Erythroblast (primary cell): ENCODE measurements around the gene SPRR3.

ENCODE experiments used
- GATA1 ChIP-seq: IDR thresholded peaks from 2 replicates; pipeline ENCODE4 v1.6.1; 2011; ENCODE audit warnings: low read depth, mild to moderate bottlenecking, control low read depth, low read length, moderate library complexity
- POLR2A ChIP-seq: IDR thresholded peaks from 2 replicates; pipeline ENCODE4 v1.6.1; 2011; ENCODE audit warnings: mild to moderate bottlenecking, low read length

GRCh38 chr1:152959273-152959672 lies 42.3 kb upstream of the SPRR3 start:
- TF ChIP-seq POLR2A (no peak), GATA1 (no peak)
